ENCODE data around the gene CD2AP.
A peak's percentile ranks its signal among the peaks of the same experiment; 100 is the strongest.
"Not testable (repeated sequence)": the region's sequence is repeated elsewhere in the genome, so short reads cannot be mapped to it uniquely, and the experiment has no call there.

Gene CD2AP

GRCh38 chr6:47621838-47622449 is 144.4 kb downstream of the CD2AP start:
- no peak for DNase-seq (ENCODE audit: low spot score in 2 of 2)
- Mint-ChIP-seq H3K4me3 (no peak overlapping the region), H3K27ac (no peak overlapping the region), H3K4me1 (no peaks in the 10 kb centered on the region), H3K9me3 (no peaks in the 10 kb centered on the region), H3K36me3 (peaks cover 21% of the 10 kb centered on the region)
- no peak for ATAC-seq

- Mint-ChIP-seq H3K9me3 (no peaks in the 10 kb centered on the region), H3K36me3 (peaks cover 3% of the 10 kb centered on the region), H3K4me3 (no peak overlapping the region), H3K27ac (peak overlapping the region; percentile 45), H3K4me1 (peaks cover 5% of the 10 kb centered on the region)
- DNase-seq (ENCODE audit: low spot score in 2 of 2) (no peak), ATAC-seq (no peak)
These were observed 149.2 kb downstream of the CD2AP start for GRCh38 chr6:47626782-47627181.

GRCh38 chr6:47628448-47629272 is 151.1 kb downstream of the CD2AP start:
- Mint-ChIP-seq H3K4me1 (peaks cover 9% of the 10 kb centered on the region), H3K27ac (peak overlapping the region; percentile 32), H3K36me3 (no peaks in the 10 kb centered on the region), H3K4me3 (no peak overlapping the region), H3K9me3 (no peaks in the 10 kb centered on the region)
- ATAC-seq (no peak), DNase-seq (ENCODE audit: low spot score in 2 of 2) (no peak)

- Mint-ChIP-seq H3K4me3 (no peak overlapping the region), H3K9me3 (no peaks in the 10 kb centered on the region), H3K4me1 (peaks cover 9% of the 10 kb centered on the region), H3K27ac (no peak overlapping the region), H3K36me3 (no peaks in the 10 kb centered on the region)
- ATAC-seq, result no peak
- no peak for DNase-seq (ENCODE audit: low spot score in 2 of 2)
These were observed 152.4 kb downstream of the CD2AP start for GRCh38 chr6:47629954-47630353.

GRCh38 chr6:47630587-47630986 is 153.0 kb downstream of the CD2AP start:
- ATAC-seq, result no peak
- Mint-ChIP-seq H3K27ac (no peak overlapping the region), H3K4me1 (peaks cover 9% of the 10 kb centered on the region), H3K9me3 (no peaks in the 10 kb centered on the region), H3K36me3 (no peaks in the 10 kb centered on the region), H3K4me3 (no peak overlapping the region)
- DNase-seq (ENCODE audit: low spot score in 2 of 2), result no peak

DNA sequence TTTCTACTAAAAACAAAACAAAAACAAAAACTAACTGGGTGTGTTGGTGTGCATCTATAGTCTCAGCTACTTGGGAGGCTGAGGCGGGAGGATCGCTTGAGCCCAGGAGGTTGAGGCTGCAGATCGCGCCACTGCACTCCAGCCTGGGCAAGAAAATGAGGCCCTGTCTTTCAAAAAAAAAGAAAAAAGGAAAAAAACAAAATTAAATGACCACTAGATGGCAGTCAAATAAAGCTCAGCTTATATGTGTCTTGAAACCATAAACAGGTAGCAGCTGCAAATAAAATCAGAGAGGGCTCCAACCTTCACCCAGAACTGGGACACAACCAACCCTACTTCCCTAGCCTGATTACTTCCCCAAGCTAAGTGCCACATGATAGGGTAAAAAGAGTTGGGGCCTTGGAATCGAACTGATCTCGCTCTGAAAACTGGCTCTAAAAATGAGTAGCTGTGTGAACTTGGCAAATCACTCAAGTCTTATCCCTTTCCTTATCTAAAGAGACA is 153.7 kb downstream of the CD2AP start:
- Mint-ChIP-seq H3K4me3 (no peak overlapping the region), H3K36me3 (no peaks in the 10 kb centered on the region), H3K9me3 (no peaks in the 10 kb centered on the region), H3K4me1 (peaks cover 9% of the 10 kb centered on the region), H3K27ac (peak overlapping the region; percentile 56)
- DNase-seq (ENCODE audit: low spot score in 2 of 2) (no peak), ATAC-seq (peak; percentile 46)

- Mint-ChIP-seq H3K4me3 (no peak overlapping the region), H3K27ac (peak overlapping the region; percentile 56), H3K36me3 (no peaks in the 10 kb centered on the region), H3K4me1 (peaks cover 9% of the 10 kb centered on the region), H3K9me3 (no peaks in the 10 kb centered on the region)
- no peak for ATAC-seq
- no peak for DNase-seq (ENCODE audit: low spot score in 2 of 2)
These were observed 154.2 kb downstream of the CD2AP start for GRCh38 chr6:47631797-47632196.

DNA sequence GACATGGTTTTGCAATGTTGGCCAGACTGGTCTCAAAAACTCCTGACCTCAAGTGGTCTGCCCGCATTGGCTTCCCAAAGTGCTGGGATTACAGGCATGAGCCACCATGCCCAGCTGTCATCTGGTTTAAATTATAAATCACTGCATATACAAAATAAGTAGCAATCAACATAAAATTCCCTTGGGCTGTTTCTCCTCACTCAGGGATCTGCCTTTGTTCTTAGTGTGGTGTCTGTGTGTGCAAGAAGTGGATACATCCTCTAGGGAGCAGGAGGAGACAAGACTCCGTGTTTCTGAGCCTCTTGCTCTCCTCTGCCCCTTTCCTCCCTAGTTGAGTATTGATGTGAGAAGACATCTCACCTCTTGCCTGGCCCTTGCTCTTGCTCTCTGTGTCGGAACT is 155.6 kb downstream of the CD2AP start:
- DNase-seq (ENCODE audit: low spot score in 2 of 2) (no peak), ATAC-seq (no peak)
- no peak overlapping the region for H3K27ac Mint-ChIP-seq
- no peaks in the 10 kb centered on the region for H3K36me3 Mint-ChIP-seq
- no peak overlapping the region for H3K4me3 Mint-ChIP-seq
- H3K9me3 Mint-ChIP-seq, result no peaks in the 10 kb centered on the region
- peaks cover 9% of the 10 kb centered on the region for H3K4me1 Mint-ChIP-seq

- no peak for ATAC-seq
- H3K4me1 Mint-ChIP-seq, result peaks cover 9% of the 10 kb centered on the region
- no peaks in the 10 kb centered on the region for H3K9me3 Mint-ChIP-seq
- DNase-seq (ENCODE audit: low spot score in 2 of 2), result no peak
- H3K36me3 Mint-ChIP-seq, result no peaks in the 10 kb centered on the region
- no peak overlapping the region for H3K4me3 Mint-ChIP-seq
- no peak overlapping the region for H3K27ac Mint-ChIP-seq
These were observed 156.8 kb downstream of the CD2AP start for GRCh38 chr6:47634210-47635047.

DNA sequence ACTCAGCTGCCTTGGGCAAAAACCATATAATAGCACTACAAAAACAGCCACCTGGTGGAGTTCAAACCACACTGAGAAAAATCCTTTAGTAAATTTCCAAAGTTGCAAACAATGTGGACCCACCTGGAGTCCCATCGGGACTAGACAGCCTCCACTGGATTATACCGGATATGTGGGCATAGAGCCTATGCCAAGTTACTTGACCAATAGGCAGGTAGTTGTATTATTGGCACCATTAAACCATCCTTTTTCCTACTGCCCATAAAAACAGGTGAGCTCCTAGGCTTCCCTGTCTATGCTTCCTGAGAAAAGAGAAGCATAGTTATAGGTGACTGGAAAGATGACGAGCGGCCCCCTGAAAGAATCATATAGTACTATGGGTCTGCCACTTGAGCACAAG is 169.1 kb downstream of the CD2AP start:
- ATAC-seq (no peak), DNase-seq (ENCODE audit: low spot score in 2 of 2) (no peak)
- H3K4me1 Mint-ChIP-seq, result no peaks in the 10 kb centered on the region
- H3K9me3 Mint-ChIP-seq, result no peaks in the 10 kb centered on the region
- no peaks in the 10 kb centered on the region for H3K36me3 Mint-ChIP-seq
- H3K27ac Mint-ChIP-seq, result no peak overlapping the region
- no peak overlapping the region for H3K4me3 Mint-ChIP-seq

- H3K9me3 Mint-ChIP-seq, result no peaks in the 10 kb centered on the region
- no peaks in the 10 kb centered on the region for H3K4me1 Mint-ChIP-seq
- H3K4me3 Mint-ChIP-seq, result no peak overlapping the region
- DNase-seq (ENCODE audit: low spot score in 2 of 2) (no peak), ATAC-seq (no peak)
- no peaks in the 10 kb centered on the region for H3K36me3 Mint-ChIP-seq
- H3K27ac Mint-ChIP-seq, result no peak overlapping the region
These were observed 169.6 kb downstream of the CD2AP start for GRCh38 chr6:47647188-47647587.

- H3K36me3 Mint-ChIP-seq; H3K27ac Mint-ChIP-seq; ATAC-seq; H3K9me3 Mint-ChIP-seq; H3K4me1 Mint-ChIP-seq; DNase-seq (ENCODE audit: low spot score in 2 of 2); H3K4me3 Mint-ChIP-seq: not testable (repeated sequence)
These were observed 170.0 kb downstream of the CD2AP start for GRCh38 chr6:47647626-47648025.

DNA sequence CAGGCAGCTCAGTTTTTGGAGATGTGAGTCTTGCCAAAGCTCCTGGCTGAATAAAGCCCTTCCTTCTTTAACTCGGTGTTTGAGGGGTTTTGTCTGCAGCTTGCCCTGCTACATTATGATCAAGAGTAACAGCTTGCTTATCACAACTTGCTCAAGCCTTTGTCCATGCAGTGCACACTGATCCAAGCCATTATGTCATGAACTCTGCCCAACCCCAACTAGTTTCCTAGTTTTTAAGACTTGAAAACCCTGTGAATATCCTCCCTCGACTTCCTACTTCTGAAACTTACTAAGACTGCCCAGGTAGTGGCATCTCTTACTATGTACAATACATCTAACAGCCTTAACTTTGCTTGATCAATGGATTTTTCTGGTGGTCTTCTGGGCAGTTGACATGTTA is 170.4 kb downstream of the CD2AP start:
- no peaks in the 10 kb centered on the region for H3K4me1 Mint-ChIP-seq
- H3K27ac Mint-ChIP-seq, result no peak overlapping the region
- ATAC-seq, result no peak

DNA sequence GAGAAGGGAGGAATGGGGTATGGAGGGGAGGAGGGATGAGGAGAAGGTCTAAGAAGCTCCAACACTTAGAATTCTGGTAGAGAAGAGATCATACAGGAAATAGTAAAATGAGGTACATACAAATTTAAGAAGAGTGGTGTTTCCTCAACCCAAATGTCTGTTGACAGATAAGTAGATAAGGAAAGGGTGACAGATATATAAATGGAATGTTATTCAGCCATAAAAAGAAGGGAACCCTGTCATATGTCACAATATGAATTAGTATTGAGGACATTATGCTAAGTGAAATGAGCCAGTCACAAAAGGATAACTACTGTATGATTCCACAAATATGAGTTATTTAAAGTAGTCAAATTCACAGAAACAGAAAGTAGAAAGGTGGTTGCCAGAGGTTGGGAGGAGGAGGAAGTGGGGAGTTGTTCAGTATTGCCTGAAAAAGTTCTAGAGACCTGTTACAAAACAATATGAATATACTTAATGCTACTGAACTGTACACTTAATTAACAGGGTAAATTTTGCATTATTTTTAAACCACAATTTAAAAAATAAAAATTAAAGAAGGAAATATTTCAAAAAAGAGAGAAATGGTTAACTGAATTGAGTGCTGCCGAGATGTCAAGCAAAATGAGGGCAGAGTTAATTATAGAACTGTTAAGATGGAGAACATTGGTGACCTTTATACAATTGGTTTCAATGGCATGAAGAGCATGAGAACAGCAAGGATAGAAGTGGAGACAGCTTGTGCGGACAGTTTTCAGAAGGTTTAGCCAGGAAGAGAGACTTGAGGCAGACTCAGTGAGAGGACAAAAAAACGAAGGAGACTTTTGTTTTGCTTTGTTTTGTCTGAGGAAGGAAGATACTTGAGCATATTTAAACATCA is 173.2 kb downstream of the CD2AP start:
- H3K4me1 Mint-ChIP-seq, result no peaks in the 10 kb centered on the region
- H3K27ac Mint-ChIP-seq, result no peak overlapping the region
- no peaks in the 10 kb centered on the region for H3K9me3 Mint-ChIP-seq
- no peak for DNase-seq (ENCODE audit: low spot score in 2 of 2)
- no peaks in the 10 kb centered on the region for H3K36me3 Mint-ChIP-seq
- no peak for ATAC-seq
- no peak overlapping the region for H3K4me3 Mint-ChIP-seq

More for the DNA sequence above, 170.4 kb downstream of the CD2AP start:
- Mint-ChIP-seq H3K4me3 (no peak overlapping the region), H3K9me3 (no peaks in the 10 kb centered on the region), H3K36me3 (no peaks in the 10 kb centered on the region)
- DNase-seq (ENCODE audit: low spot score in 2 of 2), result no peak
